Measurements from ENCODE around the gene STK32C.
"Not testable (repeated sequence)": the region's sequence is repeated elsewhere in the genome, so short reads cannot be mapped to it uniquely, and the experiment has no call there.

STK32C gene

DNA sequence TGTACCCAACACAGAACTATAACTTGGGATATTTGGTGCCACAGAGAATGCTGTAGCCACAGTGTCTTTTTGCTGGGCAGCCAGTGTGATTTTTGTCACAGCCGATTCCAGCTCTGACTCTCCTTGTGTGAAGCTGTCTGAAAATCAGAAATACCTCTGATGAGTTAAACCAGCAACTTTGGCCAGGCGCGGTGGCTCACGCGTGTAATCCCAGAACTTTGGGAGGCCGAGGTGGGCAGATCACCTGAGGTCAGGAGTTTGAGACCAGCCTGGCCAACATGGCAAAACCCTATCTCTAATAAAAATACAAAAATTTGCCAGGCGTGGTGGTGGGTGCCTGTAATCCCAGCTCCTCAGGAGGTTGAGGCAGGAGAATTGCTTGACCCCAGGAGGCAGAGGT is 30.1 kb upstream of the STK32C start:
- DNase-seq (ENCODE audit: low read depth): not testable (repeated sequence)

DNA sequence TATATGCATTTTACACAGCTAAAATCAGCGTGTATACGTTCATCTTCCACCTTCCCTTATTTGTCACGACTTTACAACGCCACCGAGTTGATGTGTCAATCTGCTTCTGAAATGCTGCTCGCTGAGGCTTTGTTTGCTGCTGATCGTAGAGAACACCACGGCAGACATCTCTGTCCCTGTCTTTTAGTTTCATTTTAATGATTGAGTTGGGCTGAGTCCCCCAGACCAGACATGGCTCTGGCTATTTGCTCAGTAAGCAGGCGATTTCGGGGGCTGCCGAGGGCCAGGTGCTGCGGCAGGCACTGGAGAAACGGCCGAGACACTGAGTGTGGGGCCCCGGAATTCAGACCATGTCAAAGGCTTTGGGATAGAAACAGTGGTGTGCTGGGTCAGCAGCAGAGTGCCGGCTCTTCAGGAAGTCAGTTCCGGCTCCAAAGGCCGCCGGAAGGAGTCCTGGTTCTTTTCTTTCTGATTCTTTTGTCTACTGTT is 29.2 kb upstream of the STK32C start:
- DNase-seq (ENCODE audit: low read depth): peak; percentile 19

DNA sequence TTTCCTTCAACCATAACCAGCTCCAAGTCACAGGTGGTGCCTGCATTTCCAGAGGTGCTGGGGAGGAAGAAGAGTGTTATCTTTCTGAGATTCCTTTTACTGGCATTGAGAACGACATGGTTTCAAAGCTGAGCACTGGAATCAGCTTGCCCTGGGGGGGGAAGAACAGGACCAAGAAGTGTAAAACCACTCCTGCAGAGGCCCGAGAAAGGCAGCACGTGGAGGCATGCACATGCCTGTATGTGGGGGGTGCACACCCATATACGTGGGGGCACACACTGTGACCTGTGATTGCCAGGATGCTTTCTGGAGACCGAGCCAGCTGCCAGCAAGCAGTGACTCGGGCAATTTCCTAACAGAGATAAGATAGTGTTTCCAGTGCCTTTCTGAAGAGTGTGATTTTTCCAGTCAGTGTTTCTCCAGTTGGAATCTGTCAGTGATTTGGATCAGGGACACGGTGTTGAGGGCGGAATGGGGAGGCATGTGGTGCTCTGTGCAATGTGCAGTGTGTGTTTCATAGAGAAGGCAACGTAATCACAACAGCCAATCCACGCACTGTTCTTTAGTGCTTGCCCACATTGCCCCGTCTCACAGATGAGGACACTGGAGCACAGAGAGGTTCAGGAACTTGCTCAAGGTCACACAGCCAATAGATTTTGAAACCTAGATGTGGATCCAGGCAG is 28.5 kb upstream of the STK32C start:
- DNase-seq (ENCODE audit: low read depth): no peak

DNA sequence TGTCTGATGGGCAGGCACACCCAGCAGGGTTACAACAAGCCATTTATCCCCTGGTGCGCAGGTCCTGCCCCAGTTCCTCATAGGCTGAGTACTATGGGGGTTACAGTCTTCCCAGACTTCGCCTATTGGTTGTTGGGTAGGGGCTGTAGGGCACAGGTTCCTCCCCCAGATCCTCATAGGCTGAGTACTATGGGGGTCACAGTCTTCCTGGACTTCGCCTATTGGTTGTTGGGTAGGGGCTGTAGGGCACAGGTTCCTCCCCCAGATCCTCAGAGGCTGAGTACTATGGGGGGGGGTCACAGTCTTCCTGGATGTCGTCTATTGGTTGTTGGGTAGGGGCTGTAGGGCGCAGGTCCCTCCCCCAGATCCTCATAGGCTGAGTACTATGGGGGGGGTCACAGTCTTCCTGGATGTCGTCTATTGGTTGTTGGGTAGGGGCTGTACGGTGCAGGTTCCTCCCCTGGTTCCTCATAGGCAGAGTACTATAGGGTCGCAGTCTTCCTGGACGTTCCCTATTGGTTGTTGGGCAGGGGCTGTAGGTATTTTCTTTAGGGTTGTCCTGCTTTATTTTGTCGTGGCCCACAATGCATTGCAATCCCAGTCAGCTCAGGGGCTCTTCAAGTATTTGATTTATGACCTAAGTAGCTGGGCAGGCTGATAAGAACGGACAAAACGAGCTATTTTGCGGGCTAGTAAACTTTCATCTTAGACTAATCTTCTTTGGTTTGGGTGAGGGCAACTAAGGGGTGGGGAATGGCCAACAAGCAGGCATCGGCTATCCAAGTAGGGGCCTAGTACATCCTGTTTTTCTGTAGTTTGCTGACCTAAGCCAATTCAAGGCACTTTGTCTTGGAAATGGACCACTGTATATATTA is 27.7 kb upstream of the STK32C start:
- no peak for DNase-seq (ENCODE audit: low read depth)

DNA sequence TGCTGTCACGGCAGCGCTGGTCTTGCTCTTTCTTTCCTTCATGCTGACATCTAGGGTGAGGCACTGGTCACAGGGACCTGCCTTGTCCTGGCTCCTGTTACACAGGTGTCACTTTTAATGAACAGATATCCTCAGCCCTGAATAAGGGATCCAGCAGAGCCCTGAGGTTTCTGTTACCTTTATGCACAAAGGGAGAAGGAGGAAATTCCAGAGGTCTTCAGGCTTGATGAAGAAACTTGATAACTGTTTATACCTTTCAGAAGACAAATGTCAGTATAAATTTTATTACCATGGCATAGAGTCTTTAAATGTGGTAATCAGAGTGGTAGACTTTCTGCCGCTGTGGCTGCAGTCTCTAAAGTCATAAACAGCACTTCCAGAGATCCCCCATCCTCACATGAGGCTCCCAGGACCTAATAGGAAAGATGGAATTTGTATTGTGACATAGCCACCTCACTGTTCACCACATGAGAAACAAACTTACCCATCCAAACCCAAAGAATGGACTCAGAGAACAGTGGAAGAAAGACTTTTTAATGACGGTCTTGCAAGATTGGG is 27.0 kb upstream of the STK32C start:
- DNase-seq (ENCODE audit: low read depth): no peak

DNA sequence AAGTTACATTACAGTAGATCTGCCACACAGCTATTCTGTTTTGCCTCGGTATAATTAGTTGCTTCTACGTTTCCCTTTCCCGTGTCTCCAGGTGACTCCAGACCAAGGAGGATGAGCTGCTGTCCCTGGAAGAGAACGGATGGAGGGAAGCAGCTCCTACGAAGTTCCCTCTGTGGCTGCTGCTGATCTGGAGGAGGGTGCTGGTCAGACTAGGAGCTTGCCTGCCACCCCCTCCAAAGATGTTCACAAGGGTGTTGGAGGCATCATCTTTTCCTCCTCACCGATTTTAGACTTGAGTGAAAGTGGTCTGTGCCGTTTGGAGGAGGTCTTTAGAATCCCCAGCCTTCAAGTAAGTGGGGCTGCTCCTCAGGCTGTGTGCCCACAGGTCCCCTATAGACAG is 25.6 kb upstream of the STK32C start:
- DNase-seq (ENCODE audit: low read depth): no peak

DNA sequence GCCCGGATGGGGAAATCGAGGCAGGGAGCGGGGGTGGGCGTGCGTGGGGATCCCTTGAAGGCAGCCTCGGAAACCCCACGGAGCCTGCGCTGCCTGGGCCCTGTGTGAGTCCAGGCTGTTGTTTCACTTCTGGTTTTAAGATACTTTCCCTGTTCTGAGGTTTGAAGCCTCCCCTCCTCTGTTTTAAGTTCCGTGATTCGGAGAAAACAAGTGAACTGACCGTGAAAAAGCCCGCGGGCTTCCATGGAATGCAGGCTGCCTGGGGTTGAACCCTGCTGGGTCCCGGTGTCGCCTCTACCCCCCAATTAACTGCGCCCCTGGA is 24.6 kb upstream of the STK32C start:
- no peak for DNase-seq (ENCODE audit: low read depth)

DNA sequence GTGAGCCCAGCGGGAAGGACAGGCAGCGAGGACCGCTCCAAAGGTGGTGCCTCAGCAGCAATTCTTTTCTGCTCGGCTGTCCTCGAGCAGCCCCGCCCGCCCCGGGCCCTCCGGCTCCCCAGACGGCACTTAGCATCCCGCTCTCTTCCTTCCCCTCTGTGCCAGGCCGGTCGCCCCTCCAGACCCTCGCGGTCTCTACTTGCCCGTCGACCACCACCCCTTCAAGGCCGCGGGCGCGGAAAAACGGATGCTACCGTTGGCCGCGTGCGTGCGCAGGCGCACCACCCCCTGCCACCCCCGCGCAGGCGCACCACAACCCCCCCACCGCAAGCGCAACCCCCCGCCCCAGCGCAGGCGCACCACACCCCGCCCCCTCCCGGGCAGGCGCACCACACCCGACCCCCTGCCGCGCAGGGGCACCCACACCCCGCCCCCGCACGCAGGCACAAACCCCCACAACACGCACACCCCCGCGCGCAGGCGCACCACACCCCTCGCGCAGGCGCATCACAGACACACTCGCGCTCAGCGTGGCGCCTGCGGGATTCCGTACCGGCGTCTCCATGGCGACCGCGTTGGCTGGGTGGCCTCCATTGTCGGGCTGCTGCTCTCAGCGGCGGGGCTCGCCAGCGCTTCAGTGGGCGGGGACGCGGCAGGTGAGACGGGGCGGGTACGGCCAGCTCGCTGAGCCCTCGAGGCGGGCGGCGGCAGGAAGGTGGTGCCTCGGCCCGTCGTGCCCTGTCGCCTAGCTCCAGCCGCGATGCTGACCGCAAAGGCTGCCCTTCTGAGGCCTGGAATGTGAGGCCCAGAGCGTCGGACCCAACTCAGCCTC is 24.1 kb upstream of the STK32C start, which contains the start of gene LRRC27:
Gene LRRC27 (plus strand): TSS at position 593 of the 832 bp plus-strand sequence. CDS start 1,332 bp downstream, outside the sequence.
- DNase-seq (ENCODE audit: low read depth): peak; percentile 97

DNA sequence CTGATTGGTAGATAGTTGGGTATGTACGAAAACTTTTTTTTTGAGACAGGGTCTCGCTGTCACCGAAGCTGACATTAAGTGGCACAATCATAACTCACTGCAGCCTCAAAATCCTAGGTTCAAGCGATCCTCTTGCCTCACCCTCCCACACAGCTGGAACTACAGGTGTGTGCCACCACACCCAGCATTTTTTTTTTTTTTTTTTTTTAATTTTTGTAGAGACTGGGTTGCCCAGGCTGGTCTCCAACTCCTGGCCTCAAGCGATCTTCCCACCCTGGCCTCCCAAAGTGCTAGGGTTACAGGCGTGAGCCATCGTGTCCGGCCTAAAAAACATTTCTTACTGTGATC is 22.7 kb upstream of the STK32C start:
- no peak for DNase-seq (ENCODE audit: low read depth)

DNA sequence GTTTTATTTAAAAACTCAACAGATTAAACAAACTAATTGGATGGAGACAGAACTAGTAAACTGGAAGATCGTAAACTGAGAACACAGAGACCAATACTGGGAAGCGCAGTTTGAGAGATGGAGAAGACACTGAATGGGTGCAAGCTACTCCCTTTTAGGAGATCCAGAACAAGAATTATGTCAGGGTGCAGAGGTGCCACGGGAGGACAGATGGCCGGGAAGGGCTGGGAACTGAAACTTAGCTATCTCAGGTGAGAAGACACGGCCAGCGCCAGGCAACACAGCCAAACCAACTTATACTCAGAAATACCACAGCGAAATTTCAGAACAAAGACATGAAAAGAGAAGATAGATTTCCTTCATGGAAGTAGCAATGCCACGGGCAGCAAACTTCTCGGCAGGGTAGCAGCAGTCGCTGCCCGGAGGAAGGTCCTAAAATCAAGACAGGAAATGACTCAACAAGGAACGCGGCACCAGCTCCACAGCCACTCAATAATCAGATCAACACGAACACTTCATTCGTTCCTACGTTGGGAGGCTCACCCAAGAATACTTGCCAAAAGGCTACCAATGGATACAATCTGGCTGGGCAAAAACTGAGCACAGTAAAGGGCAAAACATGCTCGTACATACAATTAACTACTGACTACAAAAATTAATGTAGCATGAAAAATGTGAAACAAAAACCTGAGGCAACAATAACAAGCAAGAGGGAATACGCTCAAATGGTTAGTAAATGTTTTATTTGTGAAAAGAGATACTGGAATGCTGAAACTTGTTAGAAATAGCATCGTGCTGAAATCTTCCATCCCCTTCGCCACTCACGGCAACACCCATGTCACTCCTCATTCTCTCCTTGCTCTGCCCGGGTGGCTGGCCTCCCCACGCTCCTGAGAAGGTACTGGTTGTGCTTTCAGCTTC is 22.1 kb upstream of the STK32C start:
- peak; percentile 84 for DNase-seq (ENCODE audit: low read depth)

DNA sequence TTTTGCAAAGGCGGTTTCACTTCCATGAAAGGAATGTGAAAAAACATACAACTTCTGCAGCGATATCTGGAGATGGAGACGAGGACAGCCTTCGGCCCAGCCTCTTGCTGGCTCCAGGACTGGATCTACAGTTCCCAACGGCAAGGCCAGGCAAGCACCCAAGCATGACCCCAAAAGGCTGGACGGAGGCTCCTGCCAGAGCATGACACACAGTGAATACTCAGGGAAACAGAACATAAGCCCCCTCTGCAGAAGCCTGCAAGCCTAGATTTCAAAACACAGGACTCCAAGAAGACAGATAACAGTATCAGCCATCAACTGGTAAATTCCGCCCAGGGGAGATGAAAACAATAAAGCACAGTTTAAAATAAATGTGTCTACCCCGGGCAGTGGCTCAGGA is 21.0 kb upstream of the STK32C start:
- no peak for DNase-seq (ENCODE audit: low read depth)

DNA sequence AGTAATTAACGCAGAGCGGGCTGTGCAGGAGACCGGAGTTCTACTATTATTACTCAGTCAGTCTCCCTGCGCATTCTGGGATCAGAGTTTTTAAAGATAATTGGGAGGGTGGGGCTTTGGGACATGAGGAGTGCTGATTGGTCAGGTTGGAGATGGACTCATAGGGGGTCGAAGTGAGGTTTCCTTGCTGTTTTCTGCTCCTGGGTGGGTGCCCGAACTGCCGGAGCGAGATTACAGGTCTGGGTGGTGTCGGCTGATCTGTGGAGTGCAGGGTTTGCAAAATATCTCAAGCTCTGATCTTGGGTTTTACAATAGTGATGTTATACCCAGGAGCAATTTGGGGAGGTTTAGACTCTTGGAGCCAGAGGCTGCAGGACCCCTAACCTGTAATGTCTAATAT is 20.4 kb upstream of the STK32C start:
- no peak for DNase-seq (ENCODE audit: low read depth)

DNA sequence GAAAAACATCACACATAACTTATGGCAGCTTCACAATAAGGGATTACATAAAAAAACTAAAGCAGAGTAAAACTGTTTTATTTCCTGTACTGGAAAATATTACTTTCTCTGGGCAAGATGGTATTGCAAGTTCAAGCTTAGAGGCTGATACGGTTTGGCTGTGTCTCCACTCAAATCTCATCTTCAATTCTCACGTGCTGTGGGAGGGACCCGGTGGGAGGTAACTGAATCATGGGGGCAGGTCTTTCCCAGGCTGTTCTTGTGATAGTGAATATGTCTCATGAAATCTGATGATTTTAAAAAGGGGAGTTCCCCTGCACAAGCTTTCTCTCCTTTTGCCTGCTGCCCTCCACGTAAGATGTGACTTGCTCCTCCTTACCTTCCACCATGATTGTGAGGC is 19.2 kb upstream of the STK32C start:
- no peak for DNase-seq (ENCODE audit: low read depth)

DNA sequence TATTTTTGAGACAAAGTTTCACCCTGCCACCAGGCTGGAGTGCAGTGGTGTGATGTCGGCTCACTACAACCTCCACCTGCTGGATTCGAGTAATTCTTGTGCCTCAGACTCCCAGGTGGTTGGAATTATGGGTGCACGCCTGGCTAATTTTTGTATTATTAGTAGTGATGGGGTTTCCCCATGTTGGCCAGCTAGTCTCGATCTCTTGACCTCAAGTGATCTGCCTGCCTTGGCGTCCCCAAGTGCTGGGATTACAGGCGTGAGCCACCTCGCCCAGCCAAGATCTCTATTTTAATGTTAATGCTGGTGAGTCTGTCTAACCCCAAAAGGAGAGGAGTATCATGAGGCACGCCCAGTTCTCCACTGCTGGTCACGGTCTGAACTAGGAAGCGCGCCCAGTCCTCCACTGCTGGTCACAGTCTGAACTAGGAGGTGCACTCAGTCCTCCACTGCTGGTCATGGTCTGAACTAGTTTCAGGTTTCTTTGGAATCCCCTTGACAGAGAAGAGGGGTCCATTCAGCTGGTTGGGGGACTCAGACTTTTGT is 18.7 kb upstream of the STK32C start:
- no peak for DNase-seq (ENCODE audit: low read depth)

DNA sequence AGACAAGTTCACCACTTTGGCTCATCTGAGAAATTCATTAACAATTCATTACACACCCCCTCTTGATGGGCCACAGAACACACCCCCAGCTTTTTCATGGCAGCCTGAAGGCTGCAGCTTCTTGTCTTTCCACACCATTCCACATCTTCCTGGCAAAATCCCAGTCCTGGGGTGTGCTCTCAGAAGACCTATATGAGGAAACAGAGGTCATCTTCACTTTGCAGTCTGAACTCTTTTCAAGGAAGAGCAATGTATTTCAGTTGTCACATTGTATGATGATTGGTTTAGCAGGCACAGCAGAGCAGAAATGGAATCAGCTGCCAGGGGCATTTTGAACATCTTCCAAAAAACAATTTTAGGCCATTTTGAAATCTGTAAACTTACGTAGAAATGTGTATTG is 16.4 kb upstream of the STK32C start:
- no peak for DNase-seq (ENCODE audit: low read depth)

DNA sequence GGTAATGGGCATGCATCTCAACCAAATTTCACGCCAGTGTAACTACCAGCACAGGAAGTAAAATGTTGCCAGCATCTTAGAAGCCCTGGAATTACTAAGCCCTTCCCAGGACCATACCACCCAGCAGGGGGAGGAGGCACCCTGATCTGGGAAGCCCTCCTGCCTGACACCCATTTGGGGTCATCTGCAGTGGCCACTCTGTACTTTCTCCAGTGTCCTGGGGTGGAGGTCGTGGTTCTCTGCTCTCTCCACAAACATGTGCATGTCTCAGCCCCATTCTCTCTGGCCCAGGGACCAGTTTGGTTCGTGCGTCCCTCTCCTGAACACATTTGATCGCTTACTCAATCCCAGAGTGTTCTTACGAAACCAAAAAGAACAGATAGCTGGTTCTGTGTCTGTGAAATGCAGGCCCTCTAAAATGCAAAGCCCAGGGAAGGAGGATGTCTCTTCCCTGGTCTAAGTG is 14.9 kb upstream of the STK32C start:
- peak; percentile 30 for DNase-seq (ENCODE audit: low read depth)

DNA sequence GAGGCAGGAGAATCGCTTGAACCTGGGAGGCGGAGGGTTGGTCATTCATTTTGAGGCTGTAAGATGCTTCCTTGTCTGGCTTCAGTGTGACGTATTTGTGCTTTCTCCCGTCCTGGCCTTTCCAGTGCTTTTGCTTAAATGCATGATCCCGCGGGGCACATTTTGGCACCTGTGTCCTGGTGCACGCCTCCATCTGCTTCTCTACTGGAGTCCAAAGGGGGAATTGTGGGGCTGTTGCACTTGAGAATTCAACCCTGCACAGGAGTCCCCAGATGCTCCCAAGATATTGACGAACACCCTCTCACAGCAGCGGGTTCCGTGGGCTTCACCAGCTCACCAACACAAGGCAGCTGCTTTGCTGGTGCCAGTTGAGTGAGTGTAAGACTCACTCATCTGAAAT is 14.0 kb upstream of the STK32C start:
- DNase-seq (ENCODE audit: low read depth): no peak

DNA sequence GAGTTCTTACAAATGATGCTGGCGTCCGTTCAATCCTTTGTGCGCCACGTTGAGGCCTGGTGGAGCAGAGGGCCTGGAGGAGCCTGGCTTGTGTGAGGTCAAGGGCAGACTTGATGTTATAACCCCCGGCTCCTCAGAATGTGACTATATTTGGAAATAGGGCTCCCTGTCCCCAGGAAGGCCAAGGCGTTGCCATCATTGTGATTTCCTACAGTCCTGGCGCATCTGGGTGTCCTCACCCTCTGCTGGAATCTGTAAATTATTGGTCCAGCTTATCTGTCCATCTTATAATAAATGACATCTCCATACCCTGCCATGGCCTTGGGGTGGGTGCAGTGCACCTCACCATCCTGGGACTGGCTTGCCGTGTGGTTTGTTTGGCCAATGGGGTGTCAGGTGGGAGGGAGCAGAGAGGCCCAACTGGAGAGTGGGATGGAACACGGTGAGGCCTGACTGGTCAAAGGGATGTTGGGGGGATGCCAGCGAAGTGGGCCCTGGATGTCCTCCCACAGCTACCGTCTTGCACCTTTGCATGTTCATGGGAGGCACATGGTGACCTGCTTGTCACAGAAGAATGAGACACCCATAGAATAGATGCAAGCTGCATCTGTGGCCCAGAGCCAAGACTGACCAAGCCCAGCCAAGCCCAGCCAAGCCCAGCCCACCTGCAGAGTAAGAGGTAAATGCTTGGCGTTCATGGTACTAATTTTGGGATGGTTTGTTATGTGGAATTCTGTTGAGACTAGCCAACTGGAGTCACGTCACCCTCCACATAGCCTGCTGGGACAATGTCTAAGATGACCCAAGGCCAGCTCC is 13.1 kb upstream of the STK32C start:
- no peak for DNase-seq (ENCODE audit: low read depth)

DNA sequence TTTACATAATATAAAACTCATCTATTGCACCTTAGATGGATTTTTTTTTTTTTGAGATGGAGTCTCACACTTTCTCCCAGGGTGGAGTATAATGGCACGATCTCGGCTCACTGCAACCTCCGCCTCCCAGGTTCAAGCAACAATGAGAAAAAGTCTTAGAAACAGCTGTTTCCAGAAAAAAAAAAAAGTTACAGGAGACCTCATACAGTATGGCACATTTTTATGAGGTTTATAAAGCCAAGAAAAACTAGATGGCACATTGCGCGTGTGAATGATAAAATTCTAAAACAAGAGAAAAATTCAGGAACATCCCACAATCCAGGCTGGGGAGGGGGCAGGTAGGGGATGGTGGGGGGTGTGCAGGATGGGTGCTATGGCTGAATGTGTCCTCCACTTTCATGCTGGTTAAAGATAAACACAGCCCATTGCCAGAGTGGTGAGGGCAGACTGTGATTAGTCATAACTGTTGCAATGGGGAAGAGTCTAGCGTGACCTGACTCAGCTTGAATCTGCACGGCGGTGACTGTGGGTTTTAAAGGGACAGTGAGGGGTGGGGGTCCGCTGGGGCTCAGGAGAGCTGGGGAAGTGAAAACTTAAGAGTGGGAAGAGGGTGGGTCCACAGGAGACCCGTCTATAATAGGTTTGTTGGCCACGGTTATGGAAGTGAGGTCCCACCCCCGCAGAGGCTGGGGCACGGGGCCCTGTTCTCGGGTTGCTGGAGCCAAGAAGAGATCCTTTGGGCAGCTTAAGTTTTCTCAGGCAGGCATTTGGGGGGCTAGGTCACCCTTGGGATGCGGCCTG is 12.3 kb upstream of the STK32C start:
- DNase-seq (ENCODE audit: low read depth): peak; percentile 90

All from EH (cell line).